Vagina (tissue), 2 donors: ENCODE results near the gene TTLL4.

Experiments used
- CTCF ChIP-seq, 3 experiments: fragments of 450-650 bp in 2 of 3; fragments of 200-600 bp in 1 of 3; sonication (generic) in 1 of 3; IDR thresholded peaks; one replicate each; pipeline ENCODE4 v1.5.1; 2017 to 2019; ENCODE audit warnings: antibody characterized with exemption in 3 of 3, mild to moderate bottlenecking in 2 of 3, moderate library complexity in 2 of 3
- POLR2A ChIP-seq, 2 donors: fragments of 450-650 bp; IDR thresholded peaks; one replicate each; pipeline ENCODE4 v1.6.1; 2017; ENCODE audit warnings: antibody characterized with exemption in 2 of 2, mild to moderate bottlenecking in 2 of 2, moderate library complexity in 2 of 2
- POLR2AphosphoS5 ChIP-seq, 2 donors: sonication (generic); formaldehyde crosslinking; IDR thresholded peaks; one replicate each; pipeline ENCODE4 v1.9.0; 2017; ENCODE audit warnings: antibody characterized with exemption in 2 of 2, mild to moderate bottlenecking in 2 of 2, low read depth in 1 of 2; ENCODE audit not compliant: insufficient read depth in 1 of 2

- TF ChIP-seq CTCF (IDR thresholded peaks at IDR 0.05) (no peak), POLR2A (IDR thresholded peaks at IDR 0.05) (no peak), POLR2AphosphoS5 (IDR thresholded peaks at IDR 0.05; ENCODE audit: insufficient read depth in 1 of 2, low read depth in 1 of 2) (no peak)
These were observed 65.9 kb downstream of the TTLL4 start for GRCh38 chr2:218776488-218776887.
